HG02884 (cell line): Measurements from ENCODE around the gene SP1.
"Not testable (repeated sequence)": the region's sequence is repeated elsewhere in the genome, so short reads cannot be mapped to it uniquely, and the experiment has no call there.

Experiments used
- ATAC-seq: cut with Tn5 transposase; IDR thresholded peaks from one replicate; pipeline ENCODE4 v1.9.1; 2021; ENCODE audit warnings: mild to moderate bottlenecking, moderate library complexity; ENCODE audit not compliant: unreplicated experiment

SP1 gene

DNA sequence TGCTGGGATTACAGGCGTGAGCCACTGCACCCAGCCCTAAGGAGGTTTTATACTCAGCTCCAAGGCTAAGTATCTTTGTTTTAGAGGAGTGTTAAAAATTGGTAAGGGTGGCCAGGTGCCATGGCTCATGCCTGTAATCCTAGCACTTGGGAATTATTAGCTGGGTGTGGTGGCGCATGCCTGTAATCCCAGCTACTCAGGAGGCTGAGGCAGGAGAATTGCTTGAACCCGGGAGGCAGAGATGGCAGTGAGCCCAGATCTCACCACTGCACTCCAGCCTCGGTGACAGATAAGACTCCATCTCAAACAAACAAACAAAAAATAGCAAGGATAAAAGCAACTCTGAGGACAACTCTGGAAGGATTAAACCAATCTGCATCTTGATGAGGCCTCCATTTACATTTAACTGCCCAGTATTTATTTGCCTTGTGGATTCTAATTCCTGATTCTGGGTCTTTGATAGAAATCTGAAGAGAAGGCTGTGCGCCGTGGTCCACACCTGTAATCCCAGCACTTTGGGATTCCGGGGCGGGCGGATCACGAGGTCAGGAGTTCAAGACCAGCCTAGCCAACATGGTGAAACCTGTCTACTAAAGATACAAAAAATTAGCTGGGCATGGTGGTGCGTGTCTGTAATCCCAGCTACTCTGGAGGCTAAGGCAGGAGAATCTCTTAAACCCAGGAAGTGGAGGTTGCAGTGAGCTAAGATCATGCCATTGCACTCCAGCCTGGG lies 64.8 kb downstream of the SP1 start:
- not testable (repeated sequence) for ATAC-seq

DNA sequence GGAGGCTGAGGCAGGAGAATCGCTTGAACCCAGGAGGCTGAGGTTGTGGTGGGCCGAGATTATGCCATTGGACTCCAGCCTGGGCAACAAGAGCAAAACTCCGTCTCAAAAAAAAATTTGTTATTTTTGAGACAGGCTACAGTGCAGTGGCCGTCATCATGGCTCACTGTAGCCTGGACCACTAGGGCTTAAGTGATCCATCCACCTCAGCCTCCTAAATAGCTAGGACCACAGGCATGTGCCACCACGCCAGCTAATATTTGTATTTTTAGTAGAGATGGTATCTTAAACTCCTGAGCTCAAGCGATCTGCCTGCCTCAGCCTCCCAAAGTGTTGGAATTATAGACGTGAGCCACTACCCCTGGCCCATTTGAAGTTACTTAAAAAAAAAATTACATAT lies 71.0 kb downstream of the SP1 start:
- ATAC-seq: no peak

DNA sequence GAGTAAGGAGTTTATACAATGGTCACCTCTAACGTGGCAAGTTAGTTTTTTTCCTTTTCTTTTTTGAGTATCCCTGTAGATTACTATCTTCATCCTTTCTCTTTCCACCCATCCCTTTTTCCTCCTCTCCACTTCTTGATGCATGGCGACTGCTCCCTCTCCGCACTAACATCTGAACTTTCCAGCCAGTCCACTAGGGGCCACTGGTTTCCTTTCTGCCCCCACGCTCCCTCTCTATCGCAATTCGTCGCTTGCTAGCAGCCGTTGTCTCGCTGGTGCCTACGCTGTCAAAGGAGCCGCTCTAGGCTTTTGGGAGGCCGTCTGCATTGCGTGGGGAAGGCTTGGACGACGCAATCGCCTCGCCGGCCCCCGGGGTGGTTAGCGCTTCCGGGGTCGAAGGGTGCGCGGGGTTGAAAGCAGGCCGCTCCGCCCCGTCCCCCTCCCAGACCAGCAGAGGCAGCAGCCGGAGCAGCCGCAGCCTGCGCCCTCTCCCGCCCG lies 71.7 kb downstream of the SP1 start, which contains the start of gene PCBP2:
Gene PCBP2 (plus strand): TSS at position 442 of the 498 bp plus-strand sequence. CDS start 2,699 bp downstream, outside the sequence.
- ATAC-seq: peak; percentile 91

DNA sequence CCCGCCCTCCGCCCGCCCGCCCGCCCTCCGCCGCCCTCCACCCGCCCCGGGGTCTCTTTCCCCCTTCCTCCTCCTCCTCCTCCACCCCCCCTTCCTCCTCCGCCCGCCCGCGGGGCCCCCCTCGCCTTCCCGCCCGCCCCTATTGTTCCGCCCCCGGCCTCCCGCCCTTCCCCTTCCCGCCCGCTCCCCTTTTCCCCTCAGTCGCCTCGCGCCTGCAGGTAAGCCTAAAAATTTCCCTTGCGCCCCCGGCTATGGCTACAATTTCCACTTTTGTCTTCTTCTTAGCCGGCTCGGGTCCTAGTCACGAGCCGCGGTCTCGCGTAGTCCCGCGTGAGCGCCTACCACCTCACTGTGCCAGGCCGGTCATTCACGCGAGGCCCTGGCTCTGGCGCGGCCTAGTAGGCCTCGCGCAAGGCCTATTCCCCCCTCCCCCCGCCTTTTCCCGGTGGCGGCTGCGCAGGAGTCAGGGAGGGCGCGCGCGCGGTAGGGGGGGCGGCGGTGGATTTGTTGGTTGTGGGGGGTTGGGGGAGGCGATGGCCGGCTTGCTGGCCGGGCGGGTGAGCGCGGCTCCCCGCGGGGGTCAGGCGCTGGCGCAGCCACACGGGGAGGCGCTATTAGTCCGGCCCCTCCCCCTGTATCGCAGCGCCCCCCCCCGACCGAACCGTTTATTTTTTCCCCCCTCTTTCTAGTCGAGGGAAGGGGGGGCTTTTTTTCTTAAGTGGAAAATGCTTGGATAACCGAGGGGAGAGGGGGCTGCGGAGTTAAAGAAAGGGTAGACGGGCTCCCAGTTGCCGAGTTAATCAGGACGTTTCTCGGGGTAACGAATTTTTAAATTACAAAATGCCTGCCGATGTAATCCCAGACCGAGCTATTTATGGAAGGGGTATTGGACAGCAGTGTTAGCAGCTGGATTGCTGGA lies 72.4 kb downstream of the SP1 start:
- no peak for ATAC-seq

DNA sequence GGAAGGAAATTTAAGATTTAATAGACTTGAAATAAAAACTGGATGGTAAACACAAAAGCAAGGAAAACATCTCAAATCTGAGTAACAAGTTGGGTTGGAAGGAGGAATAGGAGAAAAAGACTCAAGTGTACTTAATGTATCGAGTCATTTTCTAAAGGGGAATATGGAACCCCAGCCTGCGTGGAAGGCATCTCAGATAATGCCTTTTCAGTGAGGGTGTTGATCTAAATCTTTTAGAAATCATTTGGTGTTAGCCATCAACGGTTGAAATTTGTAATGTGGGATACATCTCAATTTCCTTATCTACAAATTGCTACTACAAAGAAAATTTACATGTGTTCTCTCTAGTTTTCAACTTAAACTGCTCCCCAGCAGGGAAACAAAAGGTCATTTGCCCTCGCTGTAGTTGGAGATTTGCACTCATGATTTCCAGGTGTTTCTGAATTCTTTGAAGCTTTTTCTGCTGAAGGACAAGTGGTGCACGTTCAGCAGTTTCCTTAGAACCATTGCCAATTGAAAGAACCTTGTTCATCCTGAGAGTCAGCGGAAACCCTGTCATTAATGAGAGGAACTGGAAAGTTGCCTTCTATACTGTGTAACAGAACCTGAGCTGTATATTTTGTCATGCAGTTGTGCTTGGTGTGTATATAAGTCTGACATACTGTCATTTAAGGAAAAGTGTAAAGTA lies 74.1 kb downstream of the SP1 start:
- no peak for ATAC-seq

DNA sequence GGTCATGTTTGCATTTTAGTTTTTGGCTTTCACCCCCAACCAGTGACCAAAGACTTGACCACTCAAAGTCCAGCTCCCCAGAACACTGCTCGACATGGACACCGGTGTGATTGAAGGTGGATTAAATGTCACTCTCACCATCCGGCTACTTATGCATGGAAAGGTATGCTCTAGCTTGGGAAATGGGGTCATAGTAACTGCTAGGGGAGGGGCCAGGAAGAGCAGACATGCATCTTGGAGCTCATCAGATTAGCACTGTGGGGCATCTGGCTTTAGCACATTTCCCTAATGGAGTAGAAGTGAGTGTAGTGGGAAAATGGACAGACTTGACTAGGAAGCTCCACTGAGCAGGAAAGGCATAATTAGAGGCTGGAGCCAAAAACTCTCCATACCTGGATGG lies 74.7 kb downstream of the SP1 start:
- no peak for ATAC-seq

DNA sequence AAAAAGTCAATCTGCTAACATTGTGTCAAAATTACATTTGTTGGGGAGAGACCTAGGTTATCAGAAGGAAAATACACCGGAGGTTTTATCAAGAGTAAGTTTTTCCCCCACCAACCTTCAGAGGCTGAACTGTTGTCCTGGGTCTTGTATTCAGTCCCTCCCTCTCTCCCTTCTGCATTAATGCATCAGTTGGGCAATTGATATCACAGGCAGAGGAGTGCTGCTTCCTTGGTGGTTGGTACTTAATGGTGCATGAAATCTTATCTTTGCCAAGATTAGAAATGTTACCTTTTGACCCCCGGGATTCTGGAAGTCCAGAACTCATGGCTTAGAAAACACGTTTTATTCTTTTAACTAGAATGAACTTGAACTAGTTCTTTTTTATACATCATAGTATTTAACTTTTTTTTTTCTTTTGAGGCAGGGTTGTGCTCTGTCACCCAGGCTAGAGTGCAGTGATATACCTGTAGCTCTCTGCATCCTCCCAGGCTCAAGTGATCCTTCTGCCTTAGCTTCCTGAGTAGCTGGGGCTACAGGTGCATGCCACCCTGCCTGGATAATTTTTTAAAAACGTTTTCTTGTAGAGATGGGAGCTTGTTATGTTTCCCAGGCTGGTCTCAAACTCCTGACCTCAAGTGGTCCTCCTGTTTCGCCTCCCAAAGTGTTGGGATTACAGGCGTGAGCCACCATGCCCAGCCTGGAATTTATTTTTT lies 76.8 kb downstream of the SP1 start:
- no peak for ATAC-seq

DNA sequence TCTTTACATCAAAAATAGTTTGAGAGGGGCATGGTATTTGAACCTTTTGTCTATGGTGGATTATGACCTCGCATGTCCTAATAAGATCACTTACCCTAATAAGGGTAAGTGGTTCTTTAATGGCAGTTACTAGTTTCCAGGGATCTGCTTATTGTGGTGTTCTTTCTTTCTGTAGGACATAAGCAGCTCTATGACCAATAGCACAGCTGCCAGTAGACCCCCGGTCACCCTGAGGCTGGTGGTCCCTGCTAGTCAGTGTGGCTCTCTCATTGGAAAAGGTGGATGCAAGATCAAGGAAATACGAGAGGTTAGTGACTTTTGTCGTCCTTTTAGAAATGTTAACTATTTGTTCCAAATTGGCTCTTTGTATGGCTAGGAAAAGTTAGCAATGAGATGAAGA lies 79.1 kb downstream of the SP1 start:
- ATAC-seq: no peak

DNA sequence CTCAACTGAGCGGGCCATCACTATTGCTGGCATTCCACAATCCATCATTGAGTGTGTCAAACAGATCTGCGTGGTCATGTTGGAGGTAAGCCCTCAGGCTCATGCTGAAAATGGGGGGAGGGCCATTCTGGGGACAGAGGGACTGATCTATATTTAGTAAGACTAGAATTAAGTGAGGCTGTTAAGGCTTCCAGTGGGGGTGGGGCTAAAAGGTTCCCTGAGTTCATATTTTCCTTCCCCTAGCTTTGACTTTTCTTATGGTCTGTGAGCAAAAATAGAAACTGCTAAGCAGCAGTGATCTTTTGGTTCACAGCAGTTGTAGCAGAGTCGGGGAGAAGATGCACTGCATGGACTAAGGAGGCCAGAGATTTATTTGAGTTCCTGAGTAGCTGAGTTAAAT lies 81.1 kb downstream of the SP1 start:
- ATAC-seq: no peak

DNA sequence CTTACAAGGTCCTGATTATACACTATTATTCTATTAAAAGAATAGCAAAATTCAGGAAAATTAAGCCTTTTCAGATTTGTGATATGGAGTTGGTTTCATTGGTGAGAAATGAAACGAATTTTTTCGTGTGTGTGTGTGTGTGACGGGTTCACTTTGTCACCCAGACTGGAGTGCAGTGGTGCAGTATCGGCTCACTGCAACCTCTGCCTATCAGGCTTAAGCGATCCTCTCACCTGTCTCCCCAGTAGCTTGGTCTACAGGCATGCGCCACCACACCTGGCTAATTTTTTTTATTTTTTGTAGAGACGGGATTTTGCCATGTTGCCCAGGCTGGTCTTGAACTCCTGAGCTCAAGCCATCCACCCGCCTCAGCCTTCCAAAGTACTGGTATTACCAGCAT lies 81.6 kb downstream of the SP1 start:
- ATAC-seq: no peak

DNA sequence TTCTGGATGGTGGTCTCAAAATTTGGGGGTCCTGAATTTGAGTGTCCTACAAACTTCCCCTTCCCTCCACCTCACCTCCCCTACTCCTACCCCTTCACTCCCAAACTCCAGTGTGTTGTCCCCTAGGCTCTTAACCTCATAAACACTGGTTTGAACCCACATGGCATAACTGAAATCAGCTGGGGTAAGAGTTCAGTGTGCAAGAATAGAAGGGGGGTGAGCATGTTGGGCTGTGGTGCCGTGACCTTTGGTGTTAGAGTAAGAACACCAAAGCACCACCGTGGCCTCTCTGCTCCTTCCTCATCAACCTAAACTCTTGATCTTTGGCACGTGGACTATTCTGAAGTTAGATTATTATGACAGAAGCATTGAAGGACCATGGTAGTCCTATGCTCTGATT lies 83.0 kb downstream of the SP1 start:
- ATAC-seq: no peak

DNA sequence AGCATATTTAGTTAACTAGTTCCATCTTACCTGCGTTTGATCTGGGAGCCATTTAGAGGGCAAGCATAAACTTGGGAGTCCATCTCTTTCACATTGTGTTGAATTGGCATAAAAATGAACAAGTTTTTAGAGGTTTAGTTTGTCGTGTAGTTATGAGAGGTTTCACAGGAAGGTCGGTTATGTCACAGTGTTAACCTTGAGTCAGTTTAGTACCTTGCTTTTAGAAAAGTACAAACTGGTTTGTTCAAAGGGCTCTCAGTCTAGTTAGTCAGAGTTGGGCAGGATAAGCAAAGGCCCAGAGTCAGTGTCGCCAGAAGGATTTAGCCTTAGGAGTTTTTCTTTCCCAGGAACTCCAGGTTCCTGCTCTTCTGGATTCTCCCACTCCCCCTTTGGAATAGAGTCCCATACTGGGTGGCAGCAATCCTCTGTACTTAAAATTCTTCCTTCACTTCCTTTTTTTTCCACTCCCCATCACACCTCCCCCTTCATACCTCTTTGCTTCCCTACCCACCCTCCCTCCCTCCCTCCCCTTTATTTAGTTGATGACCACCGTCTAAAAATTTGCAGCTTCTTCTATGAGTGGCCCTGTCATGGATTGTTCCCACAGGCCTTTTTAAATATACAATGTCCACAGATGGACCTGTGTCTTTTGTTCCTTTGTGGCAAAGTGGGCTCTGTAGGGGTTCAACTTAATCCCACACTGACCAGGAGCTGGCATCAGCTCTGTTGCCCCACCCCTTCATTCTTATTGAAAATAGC lies 84.0 kb downstream of the SP1 start:
- no peak for ATAC-seq

DNA sequence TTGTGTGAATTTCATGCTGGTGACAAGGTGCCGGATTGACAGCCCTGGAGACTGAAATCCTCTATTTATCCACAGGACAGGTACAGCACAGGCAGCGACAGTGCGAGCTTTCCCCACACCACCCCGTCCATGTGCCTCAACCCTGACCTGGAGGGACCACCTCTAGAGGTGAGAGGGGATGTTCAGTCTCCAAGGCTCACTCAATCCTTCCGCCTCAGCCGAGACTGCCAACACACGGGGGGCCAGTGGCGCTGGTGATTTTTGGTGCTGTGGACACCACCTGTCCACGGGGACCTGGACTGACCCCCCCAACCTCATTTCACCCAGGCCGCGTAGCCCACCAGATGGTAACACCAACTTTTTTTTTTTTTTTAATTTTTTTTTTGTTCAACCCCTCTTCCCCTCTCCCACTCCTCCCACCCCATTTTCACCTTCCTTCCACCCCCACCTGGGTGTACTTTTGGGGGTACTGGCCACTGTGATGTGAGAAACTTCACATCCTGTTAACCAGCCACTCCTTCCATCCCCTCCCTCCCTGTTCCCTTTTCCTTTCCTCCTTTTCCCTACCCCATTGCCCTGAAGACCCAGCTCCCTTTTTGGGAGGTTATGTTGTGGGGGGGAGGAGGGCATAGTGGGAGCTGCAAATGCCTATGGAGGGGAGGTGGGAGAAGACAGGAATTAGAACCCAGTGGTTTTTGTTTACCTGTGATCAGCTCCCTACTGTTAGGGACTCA lies 84.9 kb downstream of the SP1 start:
- no peak for ATAC-seq

DNA sequence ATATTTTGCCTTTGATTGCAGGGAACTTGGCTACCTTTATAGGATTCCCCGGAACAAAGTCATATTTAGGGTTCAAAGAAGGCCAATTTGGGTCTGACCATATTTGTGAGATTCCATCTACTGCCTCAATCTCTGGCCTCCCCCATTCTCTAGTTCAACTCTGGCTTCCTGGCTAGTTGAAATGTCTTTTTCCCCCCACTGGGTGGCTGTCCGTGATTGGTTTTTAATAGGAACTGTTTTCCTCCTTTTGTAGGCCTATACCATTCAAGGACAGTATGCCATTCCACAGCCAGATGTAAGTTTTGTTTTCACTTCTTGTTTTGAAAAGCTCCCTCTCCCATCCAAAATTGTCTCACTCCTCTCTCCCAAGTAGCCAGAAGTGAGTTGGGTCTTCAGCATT lies 85.7 kb downstream of the SP1 start:
- no peak for ATAC-seq
